D721Med (cell line): ENCODE measurements around the gene DELE1.

Experiments used
- DNase-seq: peaks from one replicate; pipeline ENCODE4 v3.0.0; 2011; ENCODE audit warnings: low spot score; ENCODE audit not compliant: insufficient read length
- FAIRE-seq: peaks from 2 replicates; lab custom pipeline; 2011; peaks lifted over from hg19 to GRCh38; lab: Jason Lieb, UNC
- CTCF ChIP-seq: IDR thresholded peaks from 2 replicates; pipeline ENCODE4 v1.5.1; 2012; ENCODE audit warnings: mild to moderate bottlenecking, control low read depth; ENCODE audit not compliant: insufficient read depth; ENCODE audit errors: missing control alignments

DELE1 gene

GRCh38 chr5:141942185-141942857, 18.6 kb downstream of the DELE1 start:
- DNase-seq: no peak
- no peak for TF ChIP-seq CTCF
- FAIRE-seq: no peak

- no peak for DNase-seq
- no peak for FAIRE-seq
- no peak for TF ChIP-seq CTCF
These were observed 20.4 kb downstream of the DELE1 start for GRCh38 chr5:141944076-141944475.

- FAIRE-seq (no peak), DNase-seq (no peak)
- TF ChIP-seq CTCF: no peak
These were observed 21.9 kb downstream of the DELE1 start for GRCh38 chr5:141945511-141946051.

GRCh38 chr5:141947316-141947715, 23.6 kb downstream of the DELE1 start:
- FAIRE-seq (no peak), DNase-seq (no peak)
- no peak for TF ChIP-seq CTCF

GRCh38 chr5:141948812-141949211, 25.1 kb downstream of the DELE1 start:
- no peak for DNase-seq
- no peak for FAIRE-seq
- no peak for TF ChIP-seq CTCF

GRCh38 chr5:141949511-141949910, 25.8 kb downstream of the DELE1 start:
- TF ChIP-seq CTCF: no peak
- FAIRE-seq: no peak
- no peak for DNase-seq
